Measurements from ENCODE around the gene CNOT11.
"Not testable (repeated sequence)": the region's sequence is repeated elsewhere in the genome, so short reads cannot be mapped to it uniquely, and the experiment has no call there.

Gene CNOT11

GRCh38 chr2:101252408-101253012 lies at the start of gene CNOT11:
CNOT11 (plus strand) TSS chr2:101252886; CDS start chr2:101252965, 79 bp downstream.
- peak; percentile 99 for DNase-seq (ENCODE audit: low read depth, low spot score)

GRCh38 chr2:101204400-101205115 lies 48.1 kb upstream of the CNOT11 start:
- no peak for DNase-seq (ENCODE audit: low read depth, low spot score)

GRCh38 chr2:101205521-101206479 lies 46.9 kb upstream of the CNOT11 start:
- DNase-seq (ENCODE audit: low read depth, low spot score), result peak; percentile 83

- DNase-seq (ENCODE audit: low read depth, low spot score), result no peak
Observed at GRCh38 chr2:101208830-101209229, 43.9 kb upstream of the CNOT11 start.

GRCh38 chr2:101219246-101219645 lies 33.4 kb upstream of the CNOT11 start:
- DNase-seq (ENCODE audit: low read depth, low spot score), result no peak

GRCh38 chr2:101220091-101220490 lies 32.6 kb upstream of the CNOT11 start:
- DNase-seq (ENCODE audit: low read depth, low spot score), result not testable (repeated sequence)

- DNase-seq (ENCODE audit: low read depth, low spot score), result peak; percentile 49
Observed at GRCh38 chr2:101223814-101224231, 28.9 kb upstream of the CNOT11 start.

GRCh38 chr2:101230541-101231001 lies 22.1 kb upstream of the CNOT11 start:
- peak; percentile 88 for DNase-seq (ENCODE audit: low read depth, low spot score)

GRCh38 chr2:101231240-101231639 lies 21.4 kb upstream of the CNOT11 start:
- DNase-seq (ENCODE audit: low read depth, low spot score), result no peak

GRCh38 chr2:101231937-101232730 lies 20.6 kb upstream of the CNOT11 start:
- DNase-seq (ENCODE audit: low read depth, low spot score), result no peak

- no peak for DNase-seq (ENCODE audit: low read depth, low spot score)
Observed at GRCh38 chr2:101232770-101233169, 19.9 kb upstream of the CNOT11 start.

- DNase-seq (ENCODE audit: low read depth, low spot score), result no peak
Observed at GRCh38 chr2:101234169-101234938, 18.3 kb upstream of the CNOT11 start.

- DNase-seq (ENCODE audit: low read depth, low spot score), result not testable (repeated sequence)
Observed at GRCh38 chr2:101235956-101236355, 16.7 kb upstream of the CNOT11 start.

GRCh38 chr2:101237944-101238343 lies 14.7 kb upstream of the CNOT11 start:
- not testable (repeated sequence) for DNase-seq (ENCODE audit: low read depth, low spot score)

- peak; percentile 32 for DNase-seq (ENCODE audit: low read depth, low spot score)
Observed at GRCh38 chr2:101238930-101239759, 13.5 kb upstream of the CNOT11 start.

GRCh38 chr2:101239760-101240118 lies 12.9 kb upstream of the CNOT11 start:
- not testable (repeated sequence) for DNase-seq (ENCODE audit: low read depth, low spot score)

GRCh38 chr2:101240694-101241093 lies 12.0 kb upstream of the CNOT11 start:
- not testable (repeated sequence) for DNase-seq (ENCODE audit: low read depth, low spot score)

- no peak for DNase-seq (ENCODE audit: low read depth, low spot score)
Observed at GRCh38 chr2:101241158-101241557, 11.5 kb upstream of the CNOT11 start.

- DNase-seq (ENCODE audit: low read depth, low spot score), result not testable (repeated sequence)
Observed at GRCh38 chr2:101244373-101244772, 8.3 kb upstream of the CNOT11 start.
